H1 (cell line): ENCODE results near the gene GIPR. TPM values are rescaled to one million over a fixed set of nuclear protein-coding genes. Genes with fewer than 3 reads are reported as not detected.

Experiments
- microRNA counts: library from miRNA; unstranded; fragments of <30 nt; microRNA quantifications from one replicate; lab custom pipeline; 2015
- microRNA-seq, 2 experiments: library from miRNA; unstranded; fragments of <30 nt; microRNA quantifications; one replicate each; pipeline versions ENCODE4 to v1.2.0, GENCODE V29; 2016 to 2020; ENCODE audit warnings: borderline microRNAs expressed in 2 of 2, borderline number of aligned reads in 2 of 2, borderline replicate concordance in 1 of 2
- polyA plus RNA-seq, 7 experiments: library from polyadenylated mRNA; depleted of rRNA in 3 of 7; stranded (reverse) in 5 of 7; unstranded in 2 of 7; fragments of >200 nt in 5 of 7; fragments of 200-250 nt in 2 of 7; gene quantifications; 1 replicate in 5 of 7; 2 replicates in 1 of 7; 4 replicates in 1 of 7; pipeline versions ENCODE4 v1.2.1 to v1.2.3, GENCODE V29; 2011 to 2013; ENCODE audit warnings: missing spikeins in 2 of 7, mixed read lengths in 2 of 7
- small RNA-seq: library from polyadenylated mRNA; stranded (forward); fragments of <200 nt; extraction: miRNeasy Mini kit (QIAGEN cat#:217004); gene quantifications from one replicate; pipeline ENCODE3, GENCODE V24; 2013; ENCODE audit not compliant: insufficient read depth
- total RNA-seq: library from RNA; stranded (reverse); fragmentation: NEBNext Ultra II Directional; extraction: Animal tissue kit (Norgen Biotek cat#: 25700); gene quantifications from 2 replicates; pipeline ENCODE4 v1.2.1, GENCODE V29; 2021

The GIPR gene
- total and polyA plus RNA-seq, 2 of the 8 experiments (the other 6 are each of a cell fraction or from before 2014, with no cell fraction given): 0.42 to 1.3 TPM

MicroRNAs encoded within 50 kb of the gene (microRNA counts, 767-probe panel; counts per million panel counts)
- microRNA hsa-miR-330-3p (lab: Ali Mortazavi, UCI): 879 counts per million, percentile 95 among the panel's probes with 10 or more counts
- microRNA hsa-miR-330-5p (lab: Ali Mortazavi, UCI): 879 counts per million, percentile 95 among the panel's probes with 10 or more counts
- microRNA hsa-miR-642a-5p (lab: Ali Mortazavi, UCI): 879 counts per million, percentile 95 among the panel's probes with 10 or more counts
- microRNA hsa-miR-642b-3p (lab: Ali Mortazavi, UCI): 879 counts per million, percentile 95 among the panel's probes with 10 or more counts

Small RNA genes within 50 kb of the gene (microRNA-seq; reads per million reads assigned to microRNA genes)
- gene MIR330: 34.0 to 35.7 reads per million in 2 experiments
- 0 reads per million in 2 experiments for gene MIR642A
- gene MIR642B: 0 reads per million in 2 experiments

Small RNA genes within 50 kb of the gene (small RNA-seq; reads per million reads assigned to genes)
- gene MIR642A: 1.0 reads per million
- not detected for gene RN7SL836P

Other genes with a start within 250 kb of the GIPR start
- 44.7 and 46.4 TPM in 2 replicates for gene ERCC1, start 244.3 kb upstream of the GIPR start, total RNA-seq
- gene ERCC1, start 244.3 kb upstream of the GIPR start, polyA plus RNA-seq (2011; rRNA removed): 94.2 and 112 TPM in 2 replicates
- 1.3 and 2.7 TPM in 2 replicates for gene FOSB, start 200.2 kb upstream of the GIPR start, total RNA-seq
- gene FOSB, start 200.2 kb upstream of the GIPR start, polyA plus RNA-seq (2011; rRNA removed): 0.44 and 1.2 TPM in 2 replicates
- gene RTN2, start 171.2 kb upstream of the GIPR start, total RNA-seq: 21.1 and 21.6 TPM in 2 replicates
- gene RTN2, start 171.2 kb upstream of the GIPR start, polyA plus RNA-seq (2011; rRNA removed): 21.0 and 33.5 TPM in 2 replicates
- 11.0 and 12.2 TPM in 2 replicates for gene PPM1N, start 169.8 kb upstream of the GIPR start, total RNA-seq
- 14.4 and 17.5 TPM in 2 replicates for gene PPM1N, start 169.8 kb upstream of the GIPR start, polyA plus RNA-seq (2011; rRNA removed)
- gene VASP, start 160.7 kb upstream of the GIPR start, total RNA-seq: 135 and 138 TPM in 2 replicates
- gene VASP, start 160.7 kb upstream of the GIPR start, polyA plus RNA-seq (2011; rRNA removed): 89.7 and 163 TPM in 2 replicates
- 12.8 and 14.5 TPM in 2 replicates for gene OPA3, start 83.4 kb upstream of the GIPR start, total RNA-seq
- 12.5 and 16.4 TPM in 2 replicates for gene OPA3, start 83.4 kb upstream of the GIPR start, polyA plus RNA-seq (2011; rRNA removed)
- gene GPR4, start 66.0 kb upstream of the GIPR start, total RNA-seq: 0.19 TPM in 1 of 2 replicates, not detected in the other
- gene GPR4, start 66.0 kb upstream of the GIPR start, polyA plus RNA-seq (2011; rRNA removed): 0.39 and 0.41 TPM in 2 replicates
- 28.1 and 28.8 TPM in 2 replicates for gene EML2, start 28.8 kb upstream of the GIPR start, total RNA-seq
- 29.4 and 45.4 TPM in 2 replicates for gene EML2, start 28.8 kb upstream of the GIPR start, polyA plus RNA-seq (2011; rRNA removed)
- gene SNRPD2, start 23.7 kb downstream of the GIPR start, total RNA-seq: 759 and 761 TPM in 2 replicates
- 493 and 645 TPM in 2 replicates for gene SNRPD2, start 23.7 kb downstream of the GIPR start, polyA plus RNA-seq (2011; rRNA removed)
- gene QPCTL, start 24.4 kb downstream of the GIPR start, total RNA-seq: 25.2 and 27.1 TPM in 2 replicates
- 35.3 and 49.3 TPM in 2 replicates for gene QPCTL, start 24.4 kb downstream of the GIPR start, polyA plus RNA-seq (2011; rRNA removed)
- 38.9 and 42.3 TPM in 2 replicates for gene FBXO46, start 62.7 kb downstream of the GIPR start, total RNA-seq
- 11.2 and 22.1 TPM in 2 replicates for gene FBXO46, start 62.7 kb downstream of the GIPR start, polyA plus RNA-seq (2011; rRNA removed)
- not detected in 2 replicates for gene MEIOSIN, start 65.2 kb downstream of the GIPR start, total RNA-seq
- 0.11 and 0.14 TPM in 2 replicates for gene MEIOSIN, start 65.2 kb downstream of the GIPR start, polyA plus RNA-seq (2011; rRNA removed)
- 24.2 and 27.3 TPM in 2 replicates for gene SIX5, start 101.0 kb downstream of the GIPR start, total RNA-seq
- gene SIX5, start 101.0 kb downstream of the GIPR start, polyA plus RNA-seq (2011; rRNA removed): 20.9 and 37.2 TPM in 2 replicates
- gene DMPK, start 114.3 kb downstream of the GIPR start, total RNA-seq: 27.4 and 28.2 TPM in 2 replicates
- gene DMPK, start 114.3 kb downstream of the GIPR start, polyA plus RNA-seq (2011; rRNA removed): 13.7 and 25.3 TPM in 2 replicates
- gene DMWD, start 124.6 kb downstream of the GIPR start, total RNA-seq: 41.0 and 41.6 TPM in 2 replicates
- gene DMWD, start 124.6 kb downstream of the GIPR start, polyA plus RNA-seq (2011; rRNA removed): 13.6 and 23.7 TPM in 2 replicates
- 0.19 and 0.25 TPM in 2 replicates for gene RSPH6A, start 147.1 kb downstream of the GIPR start, total RNA-seq
- 0.05 TPM in 2 replicates for gene RSPH6A, start 147.1 kb downstream of the GIPR start, polyA plus RNA-seq (2011; rRNA removed)
- gene SYMPK, start 194.9 kb downstream of the GIPR start, total RNA-seq: 81.5 and 93.6 TPM in 2 replicates
- 99.5 and 142 TPM in 2 replicates for gene SYMPK, start 194.9 kb downstream of the GIPR start, polyA plus RNA-seq (2011; rRNA removed)
- 20.2 and 21.7 TPM in 2 replicates for gene FOXA3, start 196.1 kb downstream of the GIPR start, total RNA-seq
- gene FOXA3, start 196.1 kb downstream of the GIPR start, polyA plus RNA-seq (2011; rRNA removed): 40.1 and 49.1 TPM in 2 replicates
- 24.4 and 25.3 TPM in 2 replicates for gene IRF2BP1, start 217.9 kb downstream of the GIPR start, total RNA-seq
- 12.1 and 22.1 TPM in 2 replicates for gene IRF2BP1, start 217.9 kb downstream of the GIPR start, polyA plus RNA-seq (2011; rRNA removed)
- 11.1 and 12.6 TPM in 2 replicates for gene MYPOP, start 234.4 kb downstream of the GIPR start, total RNA-seq
- gene MYPOP, start 234.4 kb downstream of the GIPR start, polyA plus RNA-seq (2011; rRNA removed): 3.2 and 5.8 TPM in 2 replicates
- not detected in 2 replicates for gene NANOS2, start 246.6 kb downstream of the GIPR start, total RNA-seq
- 0.20 and 0.24 TPM in 2 replicates for gene NANOS2, start 246.6 kb downstream of the GIPR start, polyA plus RNA-seq (2011; rRNA removed)